ENCODE measurements around the gene AKAP5. TPM values are rescaled to one million over a fixed set of nuclear protein-coding genes. Genes with fewer than 3 reads are reported as not detected.

The AKAP5 gene
- total RNA-seq, 3 donors from 2014 or later: 0.96 to 1.2 (median 0.98) TPM

DNA sequence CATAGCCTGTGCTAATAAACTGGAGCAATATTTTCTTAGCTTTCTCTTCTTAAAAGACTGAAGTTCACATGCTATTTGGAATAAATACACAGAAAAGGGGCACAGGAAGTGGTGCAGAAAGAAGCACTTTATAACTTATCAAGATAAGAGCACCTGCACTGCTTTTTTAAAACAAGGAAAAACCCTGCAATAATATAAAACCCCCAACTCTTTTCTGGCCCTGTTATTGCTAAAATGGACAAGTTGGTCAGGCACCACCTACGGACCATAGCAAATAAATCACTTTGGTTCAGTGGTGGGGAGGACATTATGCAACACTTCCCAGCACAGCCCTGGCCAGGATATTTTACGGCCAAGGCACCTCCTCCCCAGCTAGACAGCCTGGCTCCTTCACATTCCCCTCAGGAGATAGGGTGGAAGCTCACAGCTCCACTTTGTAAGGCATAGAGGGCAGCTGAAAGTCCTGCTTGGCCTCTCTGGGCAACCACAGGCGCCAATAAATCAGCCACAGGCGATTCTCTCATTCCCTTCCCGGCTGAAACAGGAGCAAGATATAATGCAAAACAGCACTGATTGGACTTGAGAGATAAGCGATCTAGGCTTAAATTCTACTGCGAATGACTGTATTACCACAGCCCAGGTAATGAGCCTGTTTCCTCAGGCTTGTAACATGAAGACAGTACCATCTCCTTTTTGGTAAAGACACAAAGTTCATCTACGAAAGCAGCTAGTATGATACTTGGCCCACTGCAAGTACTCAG is 36.3 kb downstream of the AKAP5 start:
- Histone ChIP-seq H3K4me1 (peaks cover 0 to 18% of the 10 kb centered on the region in 2 donors), H3K27ac (peak overlapping the region; percentile 98 to 99), H3K4me3 (peak overlapping the region; percentile 69 to 79 (median 73)), H3K27me3 (no peaks in the 10 kb centered on the region), H3K36me3 (no peaks in the 10 kb centered on the region), H3K9me3 (no peaks in the 10 kb centered on the region)
- intact Hi-C loops (cut with DNase I; ENCODE audit: low total_unique reads): no loop called here
- peak in 1 of 2 donors; percentile 28 for DNase-seq (ENCODE audit: low spot score in 2 of 2)
- TF ChIP-seq, protein P1, sequence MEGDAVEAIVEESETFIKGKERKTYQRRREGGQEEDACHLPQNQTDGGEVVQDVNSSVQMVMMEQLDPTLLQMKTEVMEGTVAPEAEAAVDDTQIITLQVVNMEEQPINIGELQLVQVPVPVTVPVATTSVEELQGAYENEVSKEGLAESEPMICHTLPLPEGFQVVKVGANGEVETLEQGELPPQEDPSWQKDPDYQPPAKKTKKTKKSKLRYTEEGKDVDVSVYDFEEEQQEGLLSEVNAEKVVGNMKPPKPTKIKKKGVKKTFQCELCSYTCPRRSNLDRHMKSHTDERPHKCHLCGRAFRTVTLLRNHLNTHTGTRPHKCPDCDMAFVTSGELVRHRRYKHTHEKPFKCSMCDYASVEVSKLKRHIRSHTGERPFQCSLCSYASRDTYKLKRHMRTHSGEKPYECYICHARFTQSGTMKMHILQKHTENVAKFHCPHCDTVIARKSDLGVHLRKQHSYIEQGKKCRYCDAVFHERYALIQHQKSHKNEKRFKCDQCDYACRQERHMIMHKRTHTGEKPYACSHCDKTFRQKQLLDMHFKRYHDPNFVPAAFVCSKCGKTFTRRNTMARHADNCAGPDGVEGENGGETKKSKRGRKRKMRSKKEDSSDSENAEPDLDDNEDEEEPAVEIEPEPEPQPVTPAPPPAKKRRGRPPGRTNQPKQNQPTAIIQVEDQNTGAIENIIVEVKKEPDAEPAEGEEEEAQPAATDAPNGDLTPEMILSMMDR (IDR thresholded peaks at IDR 0.05): peak in 1 of 3 donors; percentile 20
- TF ChIP-seq POLR2A (IDR thresholded peaks at IDR 0.05) (peak; percentile 20), POLR2AphosphoS5 (IDR thresholded peaks at IDR 0.05) (peak in 2 of 3 donors; percentile 64 to 76)

DNA sequence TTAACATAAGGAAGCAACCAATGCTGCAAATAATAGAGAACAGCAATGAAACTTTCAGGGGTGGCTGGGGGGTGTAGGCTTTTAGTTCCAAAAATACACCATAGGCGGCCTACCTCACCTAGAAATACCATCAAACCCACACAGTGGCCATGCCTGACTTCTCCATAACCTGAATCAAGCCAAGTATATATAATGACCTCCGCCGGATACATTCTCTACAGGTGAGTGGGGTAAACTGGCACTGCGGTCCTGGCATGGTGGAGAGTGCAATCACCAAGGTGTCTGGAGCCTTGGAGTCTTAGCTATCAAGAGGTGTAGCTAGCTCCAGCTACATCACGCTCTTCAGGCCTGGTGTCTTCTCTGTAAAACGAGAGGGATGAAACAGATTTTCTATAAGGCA is 37.2 kb downstream of the AKAP5 start:
- DNase-seq (ENCODE audit: low spot score in 2 of 2): no peak
- peak overlapping the region; percentile 98 to 99 for H3K27ac ChIP-seq
- TF ChIP-seq, protein P1 (IDR thresholded peaks at IDR 0.05): no peak
- no peak for TF ChIP-seq POLR2AphosphoS5 (IDR thresholded peaks at IDR 0.05)
- TF ChIP-seq POLR2A (IDR thresholded peaks at IDR 0.05): no peak
- H3K9me3 ChIP-seq: no peaks in the 10 kb centered on the region
- no peaks in the 10 kb centered on the region for H3K27me3 ChIP-seq
- H3K4me3 ChIP-seq: peak overlapping the region; percentile 69 to 79 (median 73)
- intact Hi-C loops (cut with DNase I; ENCODE audit: low total_unique reads): no loop called here
- H3K4me1 ChIP-seq: peaks cover 0 to 22% of the 10 kb centered on the region in 2 donors
- no peaks in the 10 kb centered on the region for H3K36me3 ChIP-seq

DNA sequence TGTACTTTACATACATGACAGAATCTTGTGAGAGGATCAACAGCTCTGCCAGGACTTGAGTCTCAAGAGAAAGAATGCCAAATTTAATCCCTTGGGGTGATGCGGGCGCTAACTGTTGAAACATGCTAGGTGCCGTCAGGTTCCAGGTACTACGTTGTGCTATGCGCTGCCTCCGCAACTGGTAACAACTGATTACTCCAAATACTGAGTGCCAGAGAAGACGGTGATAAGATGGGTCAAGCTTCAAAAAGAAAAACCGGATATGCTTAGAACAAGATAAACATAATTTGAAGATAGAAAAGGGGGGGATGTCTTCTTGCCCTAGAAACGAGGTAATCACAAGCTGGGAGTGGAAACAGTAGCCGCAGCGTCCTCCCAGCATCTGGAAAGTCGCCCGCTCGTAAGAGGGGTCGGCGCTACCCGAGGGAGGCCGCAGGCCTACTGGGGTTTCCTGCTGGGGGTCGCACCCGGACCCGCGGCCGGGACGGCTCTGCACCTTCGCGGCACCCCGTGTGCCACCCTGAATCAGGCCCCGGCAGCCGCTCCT is 37.7 kb downstream of the AKAP5 start:
- TF ChIP-seq POLR2A (IDR thresholded peaks at IDR 0.05) (no peak), POLR2AphosphoS5 (IDR thresholded peaks at IDR 0.05) (no peak)
- TF ChIP-seq, protein P1 (IDR thresholded peaks at IDR 0.05): no peak
- Histone ChIP-seq H3K9me3 (no peaks in the 10 kb centered on the region), H3K4me1 (peaks cover 0 to 22% of the 10 kb centered on the region in 2 donors), H3K27ac (peak overlapping the region; percentile 98 to 99), H3K27me3 (no peaks in the 10 kb centered on the region), H3K36me3 (no peaks in the 10 kb centered on the region), H3K4me3 (peak overlapping the region; percentile 69 to 79 (median 73))
- intact Hi-C loops (cut with DNase I; ENCODE audit: low total_unique reads): no loop called here
- DNase-seq (ENCODE audit: low spot score in 2 of 2): peak in 1 of 2 donors; percentile 57

DNA sequence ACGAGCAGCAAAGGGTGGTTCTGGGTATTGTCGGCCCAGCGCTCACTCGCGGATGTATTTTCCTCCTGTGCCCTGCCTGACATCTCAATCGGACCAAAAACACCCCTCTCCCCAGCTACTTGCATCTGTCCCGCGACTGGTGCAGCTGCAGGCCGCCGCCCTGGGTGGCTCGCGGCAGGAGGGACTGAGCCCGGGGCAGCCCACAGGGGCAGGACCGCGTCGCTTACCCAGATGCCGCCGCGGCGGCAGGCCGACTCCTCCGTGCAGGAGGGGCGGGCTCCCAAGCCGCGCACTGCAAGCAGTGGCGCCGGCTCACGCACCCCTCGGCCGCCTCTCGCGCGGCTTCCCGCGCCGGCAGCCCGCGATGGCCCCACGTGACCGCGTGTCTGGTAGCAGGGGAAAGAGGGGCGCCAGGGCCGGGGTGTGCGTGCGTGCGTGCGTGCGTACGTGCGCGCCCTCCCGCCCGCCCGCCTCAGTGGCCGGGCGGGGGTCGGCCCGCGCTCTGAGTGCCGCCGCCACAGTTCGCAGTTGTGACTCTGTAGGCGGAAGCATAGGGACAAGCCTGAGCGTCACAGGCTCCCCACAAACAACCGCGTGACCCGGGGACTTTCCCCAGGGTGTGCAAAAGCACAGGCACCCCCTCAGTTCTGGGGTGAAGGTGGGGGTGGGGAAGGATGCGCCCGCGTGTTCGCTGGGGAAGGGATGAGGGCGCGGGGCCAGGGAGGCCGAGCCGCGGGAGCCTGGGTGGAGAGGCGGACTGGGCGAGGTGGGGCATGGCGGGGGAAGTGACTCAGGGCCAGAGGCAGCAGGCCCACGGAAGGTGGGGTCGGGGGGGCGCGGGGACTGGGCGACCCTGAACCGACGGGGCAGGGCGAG is 38.4 kb downstream of the AKAP5 start, which contains the start of gene ZBTB25:
ZBTB25 (minus strand) TSS at position 405 of the 876 bp plus-strand sequence. CDS start 13,305 bp downstream, outside the sequence.
- intact Hi-C loops (cut with DNase I; ENCODE audit: low total_unique reads): loop anchor here (1.0 kb wide), 1 partner anchor 142 kb away; no protein-coding TSS in a partner anchor
- DNase-seq (ENCODE audit: low spot score in 2 of 2): peak; percentile 85 to 88

More for the DNA sequence above, 38.4 kb downstream of the AKAP5 start, which contains the start of gene ZBTB25:
- Histone ChIP-seq H3K27me3 (no peaks in the 10 kb centered on the region), H3K9me3 (no peaks in the 10 kb centered on the region), H3K36me3 (no peaks in the 10 kb centered on the region), H3K4me3 (peak within 1 kb of the TSS; percentile 69 to 79 (median 73)), H3K4me1 (peaks cover 0 to 22% of the 10 kb centered on the region in 2 donors), H3K27ac (peak within 1 kb of the TSS; percentile 98 to 99)
- peak; percentile 20 to 84 (median 80) for TF ChIP-seq POLR2AphosphoS5 (IDR thresholded peaks at IDR 0.05)
- TF ChIP-seq, protein P1 (IDR thresholded peaks at IDR 0.05): no peak
- peak; percentile 66 for TF ChIP-seq POLR2A (IDR thresholded peaks at IDR 0.05)
